RWPE2 (cell line): ENCODE results near the gene M1AP.
A peak's percentile ranks its signal among the peaks of the same experiment; 100 is the strongest.

ENCODE experiments used
- ATAC-seq: fragments of 200-7000 bp; cut with Tn5 transposase; 3 replicates; pipeline ENCODE4 v1.9.1; 2021; ENCODE audit warnings: low read depth
- DNase-seq: peaks from one replicate; pipeline ENCODE4 v3.0.0-alpha.2; 2020; ENCODE audit warnings: low spot score
- H3K27ac ChIP-seq: fragments of 450-650 bp; 2 replicates; pipeline ENCODE4 v1.5.1; 2017; ENCODE audit warnings: mild to moderate bottlenecking; ENCODE audit not compliant: poor library complexity, severe bottlenecking
- H3K27me3 ChIP-seq: fragments of 250-450 bp; sonication (Bioruptor Pico); 2 replicates; pipeline ENCODE4 v1.5.1; 2021; ENCODE audit warnings: mild to moderate bottlenecking, moderate library complexity; ENCODE audit not compliant: insufficient read depth, poor library complexity, severe bottlenecking
- H3K36me3 ChIP-seq: fragments of 250-450 bp; sonication (Bioruptor Pico); 2 replicates; pipeline ENCODE4 v1.5.1; 2020; ENCODE audit warnings: low read depth, mild to moderate bottlenecking, moderate library complexity
- H3K4me1 ChIP-seq: fragments of 250-450 bp; sonication (Bioruptor Pico); 2 replicates; pipeline ENCODE4 v1.5.1; 2021; ENCODE audit warnings: mild to moderate bottlenecking, moderate library complexity; ENCODE audit not compliant: insufficient read depth, poor library complexity, severe bottlenecking
- H3K4me3 ChIP-seq: fragments of 250-450 bp; sonication (Bioruptor Pico); 2 replicates; pipeline ENCODE4 v1.5.1; 2021; ENCODE audit warnings: mild to moderate bottlenecking, moderate library complexity; ENCODE audit not compliant: severe bottlenecking
- H3K9me3 ChIP-seq: fragments of 250-450 bp; sonication (Bioruptor Pico); 2 replicates; pipeline ENCODE4 v1.5.1; 2021; ENCODE audit warnings: mild to moderate bottlenecking, moderate library complexity; ENCODE audit not compliant: severe bottlenecking
- CTCF ChIP-seq: fragments of 450-650 bp; IDR thresholded peaks from one replicate; pipeline ENCODE4 v1.5.1; 2017; ENCODE audit warnings: mild to moderate bottlenecking, moderate library complexity; ENCODE audit not compliant: poor library complexity, severe bottlenecking

The M1AP gene

GRCh38 chr2:74577448-74577847, 70.7 kb downstream of the M1AP start:
- TF ChIP-seq CTCF = no peak
- no peak for ATAC-seq

GRCh38 chr2:74576863-74577229, 71.3 kb downstream of the M1AP start:
- Histone ChIP-seq H3K27ac (no peak overlapping the region), H3K4me1 (peaks cover 14% of the 10 kb centered on the region), H3K27me3 (no peaks in the 10 kb centered on the region), H3K4me3 (no peak overlapping the region), H3K36me3 (no peaks in the 10 kb centered on the region), H3K9me3 (no peaks in the 10 kb centered on the region)
- no peak for ATAC-seq
- no peak for TF ChIP-seq CTCF
- DNase-seq = no peak

More at GRCh38 chr2:74577448-74577847, 70.7 kb downstream of the M1AP start:
- Histone ChIP-seq H3K4me3 (no peak overlapping the region), H3K4me1 (peaks cover 14% of the 10 kb centered on the region), H3K27ac (no peak overlapping the region), H3K27me3 (no peaks in the 10 kb centered on the region), H3K9me3 (no peaks in the 10 kb centered on the region), H3K36me3 (no peaks in the 10 kb centered on the region)
- no peak for DNase-seq

GRCh38 chr2:74576211-74576862, 71.8 kb downstream of the M1AP start:
- no peaks in the 10 kb centered on the region for H3K36me3 ChIP-seq
- H3K27ac ChIP-seq = no peak overlapping the region
- DNase-seq (no peak), ATAC-seq (no peak)
- no peak overlapping the region for H3K4me3 ChIP-seq
- H3K27me3 ChIP-seq = no peaks in the 10 kb centered on the region
- TF ChIP-seq CTCF = no peak
- H3K4me1 ChIP-seq = peaks cover 14% of the 10 kb centered on the region
- H3K9me3 ChIP-seq = no peaks in the 10 kb centered on the region

GRCh38 chr2:74575320-74575719, 72.8 kb downstream of the M1AP start:
- H3K9me3 ChIP-seq = no peaks in the 10 kb centered on the region
- DNase-seq = no peak
- H3K4me3 ChIP-seq = no peak overlapping the region
- H3K4me1 ChIP-seq = peaks cover 14% of the 10 kb centered on the region
- H3K36me3 ChIP-seq = no peaks in the 10 kb centered on the region
- no peak for TF ChIP-seq CTCF
- no peaks in the 10 kb centered on the region for H3K27me3 ChIP-seq
- peak overlapping the region; percentile 89 for H3K27ac ChIP-seq
- ATAC-seq = no peak

GRCh38 chr2:74573747-74574562, 74.2 kb downstream of the M1AP start:
- ATAC-seq (peak; percentile 98), DNase-seq (no peak)
- TF ChIP-seq CTCF = no peak
- no peak overlapping the region for H3K4me3 ChIP-seq
- peak overlapping the region; percentile 89 for H3K27ac ChIP-seq
- H3K27me3 ChIP-seq = no peaks in the 10 kb centered on the region
- H3K36me3 ChIP-seq = no peaks in the 10 kb centered on the region
- H3K4me1 ChIP-seq = peaks cover 14% of the 10 kb centered on the region
- H3K9me3 ChIP-seq = no peaks in the 10 kb centered on the region
